Midbrain (tissue), 1 donor: ENCODE data around the gene RBM44.
"Not testable (repeated sequence)": the region's sequence is repeated elsewhere in the genome, so short reads cannot be mapped to it uniquely, and the experiment has no call there.

Experiments
- DNase-seq: peaks from one replicate; lab custom pipeline; 2025; lab: John Stamatoyannopoulos, UW

Gene RBM44

GRCh38 chr2:237858294-237859081, 59.9 kb downstream of the RBM44 start:
- peak; percentile 88 for DNase-seq

DNA sequence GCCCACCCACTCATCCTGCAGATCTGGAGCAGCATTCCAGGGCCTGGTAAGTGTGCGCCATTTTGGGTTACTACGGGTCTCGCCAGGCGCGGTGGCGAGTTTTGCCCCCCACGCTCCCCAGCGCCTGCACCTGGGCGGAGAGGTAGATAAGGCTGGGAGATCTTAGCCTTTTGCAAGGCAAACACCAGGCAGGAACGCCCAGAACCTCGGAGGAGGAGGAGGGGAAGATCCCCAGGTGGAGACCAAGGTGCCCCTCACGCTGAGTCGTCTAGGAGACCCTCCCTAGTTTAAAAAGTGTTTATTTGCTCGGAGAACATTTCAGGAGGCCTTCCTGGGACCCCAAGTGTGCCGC, 60.5 kb downstream of the RBM44 start:
- no peak for DNase-seq

DNA sequence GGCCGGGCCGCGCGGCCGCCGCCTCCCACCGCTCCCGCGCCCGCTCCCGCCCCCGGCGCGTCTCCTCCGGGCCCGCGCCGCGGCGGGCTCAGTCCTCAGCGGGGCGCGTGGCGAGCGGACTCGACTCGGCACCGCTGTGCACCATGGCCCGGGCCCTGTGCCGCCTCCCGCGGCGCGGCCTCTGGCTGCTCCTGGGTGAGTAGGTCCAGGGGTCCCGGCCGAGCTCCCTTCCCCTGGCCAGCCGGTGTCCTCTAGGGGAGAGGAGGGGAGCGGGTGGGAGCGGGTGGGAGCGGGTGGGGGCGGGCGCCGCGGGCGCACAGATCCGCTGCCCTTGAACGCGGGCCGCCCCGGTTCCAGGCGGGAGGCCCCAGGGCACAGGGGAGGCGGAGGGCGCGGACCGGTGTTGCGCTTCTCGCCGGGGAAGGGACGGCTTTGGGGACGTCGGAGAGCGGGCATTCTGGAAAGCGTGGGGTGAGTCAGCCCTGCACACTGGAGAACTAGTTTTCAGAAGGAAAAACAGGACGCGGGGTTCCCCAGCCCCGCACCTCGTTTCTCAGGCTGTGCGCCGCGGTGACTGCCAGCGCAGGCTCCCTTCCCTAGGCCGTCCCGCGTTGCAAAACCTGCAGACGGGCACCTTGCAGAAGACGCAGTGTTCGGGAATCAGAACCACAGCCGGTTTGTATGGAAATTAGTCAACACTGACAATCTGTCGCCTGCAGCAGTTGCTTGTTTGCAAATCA, 61.1 kb downstream of the RBM44 start, which contains the start of gene RAMP1:
TSS of gene RAMP1 (plus strand) at position 91 of the 740 bp plus-strand sequence. CDS start at position 144, 53 bp downstream.
- no peak for DNase-seq

DNA sequence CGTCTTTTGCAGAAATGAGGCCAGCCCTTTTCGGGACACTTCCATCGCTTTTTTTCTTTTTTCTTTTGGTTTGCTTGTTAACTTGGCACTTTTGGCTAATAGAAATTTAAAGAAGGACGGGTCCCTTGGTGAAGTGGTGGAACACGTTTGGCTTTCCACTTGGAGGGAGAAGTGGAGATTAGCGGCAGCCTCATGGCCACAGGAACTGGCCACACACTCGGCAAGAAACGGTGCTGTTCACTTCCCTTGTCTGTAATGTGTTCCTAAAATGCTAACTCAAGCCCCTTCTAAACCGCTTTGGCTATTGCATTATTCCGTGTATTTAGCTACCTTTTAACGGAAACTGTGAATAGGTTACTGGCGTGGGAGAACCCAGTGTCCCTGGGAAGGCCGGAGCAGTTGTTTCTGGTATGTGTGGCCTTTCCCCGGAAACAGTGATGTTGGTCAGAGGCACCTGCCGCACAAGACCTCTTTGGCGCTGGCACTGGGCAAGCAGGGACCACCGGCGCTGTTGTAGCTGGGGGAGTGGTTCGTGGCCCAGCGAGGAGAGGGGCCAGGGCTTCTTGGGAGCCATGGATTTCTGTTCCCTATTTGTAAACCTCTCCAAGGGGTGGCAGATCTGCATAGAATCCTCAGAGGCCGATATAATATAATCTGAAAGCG, 61.8 kb downstream of the RBM44 start:
- DNase-seq = peak; percentile 66

GRCh38 chr2:237861875-237862527, 63.4 kb downstream of the RBM44 start:
- DNase-seq = no peak

DNA sequence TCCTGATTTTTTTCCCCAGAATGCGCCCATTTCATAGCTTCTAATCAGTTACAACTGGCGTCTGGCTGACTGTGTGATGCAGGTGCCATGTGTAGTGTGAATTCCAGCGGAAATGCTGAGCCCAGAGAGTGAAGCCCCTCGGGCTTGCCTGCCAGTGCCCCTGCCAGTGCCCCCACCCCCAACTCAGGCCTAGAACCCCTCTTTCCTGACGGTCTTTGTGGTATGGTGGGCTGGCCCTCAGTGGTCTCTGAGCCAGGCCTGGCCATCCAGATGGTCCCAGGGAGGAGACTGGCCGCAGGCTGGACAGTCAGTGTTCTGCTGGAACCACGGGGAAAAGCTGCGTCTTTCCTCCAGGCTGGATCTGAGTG, 63.9 kb downstream of the RBM44 start:
- no peak for DNase-seq

DNA sequence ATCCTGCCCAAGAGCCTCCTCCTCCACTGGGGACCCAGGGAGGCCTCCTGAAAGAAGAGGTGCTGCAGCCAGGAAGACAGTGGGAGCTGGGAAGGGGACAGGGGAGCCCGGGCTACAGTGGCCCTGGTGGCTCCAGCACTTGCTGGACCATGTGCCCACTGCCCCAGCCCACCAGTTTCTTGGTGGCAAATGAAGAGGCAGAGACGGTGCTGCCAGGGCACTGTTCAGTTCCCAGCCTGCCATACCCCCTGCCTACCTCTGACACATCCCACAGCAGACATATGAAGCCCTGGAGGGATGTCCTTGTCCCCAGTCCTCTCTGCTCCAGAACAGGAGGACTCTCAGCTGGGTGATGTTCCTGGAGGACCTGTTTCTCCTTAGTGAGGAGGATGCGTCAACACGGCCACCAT, 64.5 kb downstream of the RBM44 start:
- no peak for DNase-seq

DNA sequence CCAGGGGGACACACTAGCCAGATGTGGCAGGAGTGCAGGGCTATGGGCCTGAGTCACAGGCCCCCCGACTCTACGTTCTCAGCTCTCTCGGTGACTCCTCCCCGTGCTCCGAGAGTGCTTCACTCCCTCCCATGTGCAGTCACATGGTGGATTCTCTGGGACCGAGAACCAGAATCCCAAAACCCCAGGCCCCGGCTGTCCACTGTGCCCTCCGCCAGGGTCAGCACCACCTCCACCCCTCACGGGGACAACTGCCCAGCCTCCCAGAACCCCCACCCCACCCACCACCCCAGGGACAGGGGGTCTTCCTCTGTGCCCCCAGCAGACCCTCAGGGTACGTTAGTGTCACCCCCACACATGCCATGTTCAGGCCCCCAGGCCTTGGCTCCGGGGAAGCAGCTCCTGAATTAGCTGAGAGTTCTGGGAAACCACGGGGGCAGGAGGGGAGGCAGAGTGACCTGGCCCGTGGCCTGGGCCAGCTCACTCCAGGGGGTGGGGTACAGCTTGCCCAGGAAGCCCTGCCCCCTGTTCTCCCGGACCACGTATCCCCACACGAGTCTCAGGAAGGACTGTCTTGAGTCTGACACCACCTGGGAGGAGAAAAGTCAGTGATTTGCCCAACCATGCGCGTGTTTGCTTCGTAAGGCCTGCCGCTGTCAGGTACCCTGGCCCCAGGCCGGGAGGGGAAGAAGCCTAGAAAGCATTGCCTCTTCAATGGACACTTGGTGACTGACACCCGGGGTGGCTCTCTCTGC, 65.3 kb downstream of the RBM44 start:
- DNase-seq = no peak

DNA sequence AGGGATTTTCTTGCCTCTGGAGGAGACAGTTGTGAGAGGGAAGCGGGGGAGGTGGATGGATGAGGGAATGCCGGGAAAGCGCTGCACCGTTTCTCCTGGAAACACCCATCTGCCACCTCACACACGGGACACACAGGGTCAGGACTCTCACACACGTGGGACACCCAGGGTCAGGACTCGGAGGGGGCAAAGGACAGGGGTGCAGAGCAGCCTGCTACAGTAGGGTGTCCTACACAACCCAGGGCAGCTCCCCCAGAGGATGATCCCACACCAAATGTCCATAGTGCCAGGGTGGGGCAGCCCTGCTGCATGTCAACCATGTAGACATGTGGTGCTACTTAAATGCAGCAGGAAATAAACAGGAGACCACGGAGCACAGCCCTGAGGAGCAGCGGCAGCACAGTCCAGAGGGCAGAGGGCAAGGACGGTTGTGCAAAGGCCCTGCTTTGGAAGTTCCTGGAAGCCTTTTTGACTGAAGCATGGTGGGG, 65.9 kb downstream of the RBM44 start:
- no peak for DNase-seq

DNA sequence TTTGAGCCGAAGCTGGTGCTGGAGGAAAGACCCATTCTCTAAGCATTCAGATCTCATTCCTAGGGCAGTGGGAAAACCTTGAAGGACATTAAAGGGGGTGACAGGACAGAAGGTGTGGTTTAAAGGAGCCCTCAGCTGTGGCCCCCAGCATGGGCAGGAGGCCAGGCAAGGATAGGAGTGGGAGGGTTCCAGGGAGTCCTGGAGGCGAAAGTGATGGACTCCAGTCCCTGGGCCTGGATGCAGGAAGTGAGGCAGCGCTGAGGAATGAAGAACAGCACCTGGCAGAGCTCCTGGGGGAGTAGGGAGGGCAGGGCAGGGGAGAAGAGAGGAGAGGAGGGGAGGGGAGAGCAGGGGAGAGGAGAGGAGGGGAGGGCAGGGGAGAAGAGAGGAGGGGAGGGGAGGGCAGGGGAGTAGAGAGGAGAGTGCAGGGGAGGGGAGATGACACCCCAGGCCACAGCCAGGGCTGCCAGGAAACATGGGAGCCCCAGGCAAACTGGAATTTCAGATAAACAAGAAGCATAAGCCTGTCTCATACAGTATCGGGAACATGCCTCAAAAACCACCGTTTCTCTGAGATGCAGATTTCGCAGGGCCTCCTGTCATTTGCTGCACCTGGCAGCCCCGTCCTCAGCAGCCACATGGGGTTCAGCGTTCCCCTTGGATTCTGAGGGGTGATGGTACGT, 66.5 kb downstream of the RBM44 start:
- DNase-seq = no peak

- no peak for DNase-seq
Observed at GRCh38 chr2:237865623-237866041, 67.1 kb downstream of the RBM44 start.

GRCh38 chr2:237866101-237866621, 67.6 kb downstream of the RBM44 start:
- DNase-seq = no peak

DNA sequence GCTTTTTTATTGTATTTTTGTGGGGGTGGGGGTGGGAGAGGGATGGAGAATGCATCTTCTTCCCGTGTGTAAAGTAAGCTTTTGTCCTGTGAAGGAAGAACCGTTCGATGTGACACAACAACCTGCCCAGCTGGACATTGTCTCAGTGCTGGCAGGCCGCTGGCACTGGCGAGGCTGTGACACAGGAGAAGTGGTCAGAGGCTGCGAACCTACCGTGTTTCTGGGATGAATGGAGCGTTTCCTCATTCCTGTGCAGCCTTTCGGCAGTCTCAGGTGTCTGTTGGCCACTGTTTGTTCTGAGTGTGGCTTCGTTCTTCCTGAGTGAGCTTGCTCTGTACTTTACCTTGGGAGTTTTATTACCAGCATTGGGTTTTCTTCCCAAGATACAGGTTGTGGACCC, 68.9 kb downstream of the RBM44 start:
- no peak for DNase-seq

- DNase-seq = not testable (repeated sequence)
Observed at GRCh38 chr2:237868074-237868473, 69.5 kb downstream of the RBM44 start.

DNA sequence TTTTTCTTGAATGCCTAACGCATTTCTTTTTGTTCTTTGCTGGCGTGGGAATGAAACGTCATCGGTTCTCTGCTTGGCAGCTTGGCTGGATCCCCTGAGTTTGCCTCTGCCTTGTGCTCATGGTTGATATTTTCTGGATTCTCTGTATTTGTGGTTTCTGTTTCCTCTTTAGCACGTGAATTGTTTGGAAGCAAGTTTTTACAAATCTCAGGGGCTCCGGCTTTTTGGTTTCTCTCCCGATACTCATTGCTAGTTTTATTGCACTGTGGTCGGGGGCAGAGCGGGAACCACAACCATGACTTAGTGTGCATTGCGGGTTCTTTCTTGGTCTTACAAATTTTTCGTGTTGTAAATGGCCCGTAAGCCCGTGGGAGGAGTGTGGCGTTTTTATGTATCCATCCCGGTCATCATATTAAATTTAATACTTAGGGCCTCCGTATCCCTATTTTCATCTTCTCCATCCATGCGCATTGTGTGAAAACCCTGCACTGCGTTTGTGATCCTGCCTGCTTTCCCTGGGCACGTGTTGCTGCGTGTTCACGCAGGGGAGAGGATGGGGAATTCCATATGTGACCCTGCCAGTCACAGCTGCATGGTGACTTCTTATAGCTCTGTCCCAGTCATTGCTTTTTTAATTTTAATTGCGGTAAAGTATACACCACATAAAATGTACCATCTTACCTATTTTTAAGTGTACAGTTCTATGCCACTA, 70.2 kb downstream of the RBM44 start:
- DNase-seq = no peak

GRCh38 chr2:237869343-237870102, 70.9 kb downstream of the RBM44 start:
- no peak for DNase-seq

GRCh38 chr2:237870126-237870525, 71.5 kb downstream of the RBM44 start:
- no peak for DNase-seq

- no peak for DNase-seq
Observed at GRCh38 chr2:237870754-237871651, 72.4 kb downstream of the RBM44 start.
